CD8-positive, alpha-beta memory T cell (primary cell): ENCODE data around the gene NATD1. TPM values are rescaled to one million over a fixed set of nuclear protein-coding genes. Genes with fewer than 3 reads are reported as not detected.

Experiments used
- CTCF ChIA-PET: fragments of 350-600 bp; sonication (Branson Sonifier 250); formaldehyde crosslinking; loops from one replicate; lab custom pipeline; 2021; ENCODE audit warnings: antibody characterized with exemption; lab: Charles Lee
- POLR2A ChIA-PET: fragments of 350-600 bp; sonication (Branson Sonifier 250); formaldehyde crosslinking; loops from one replicate; lab custom pipeline; 2021; ENCODE audit warnings: antibody characterized with exemption; lab: Charles Lee
- DNase-seq, 5 donors: peaks; one replicate each; pipeline versions ENCODE4 v3.0.0 to v3.0.0-alpha.2; 2020 to 2022; ENCODE audit warnings: mixed read lengths in 1 of 5
- H3K27ac ChIP-seq: one replicate; pipeline ENCODE4 v1.7.0; 2013; ENCODE audit warnings: low read depth, mild to moderate bottlenecking, low read length, moderate library complexity
- H3K27me3 ChIP-seq: 2 replicates; pipeline ENCODE4 v1.7.0; 2013; ENCODE audit warnings: low read length, mild to moderate bottlenecking; ENCODE audit not compliant: insufficient read depth, poor library complexity, severe bottlenecking
- H3K36me3 ChIP-seq: 2 replicates; pipeline ENCODE4 v1.7.0; 2013; ENCODE audit warnings: mild to moderate bottlenecking, low read length, moderate library complexity; ENCODE audit not compliant: insufficient read depth
- H3K4me1 ChIP-seq: 2 replicates; pipeline ENCODE4 v1.7.0; 2013; ENCODE audit warnings: mild to moderate bottlenecking, low read length, moderate library complexity; ENCODE audit not compliant: insufficient read depth
- H3K4me3 ChIP-seq: 2 replicates; pipeline ENCODE4 v1.7.0; 2013; ENCODE audit warnings: mild to moderate bottlenecking, low read length
- H3K9me3 ChIP-seq: 2 replicates; pipeline ENCODE4 v1.7.0; 2013; ENCODE audit warnings: mild to moderate bottlenecking, low read length
- H3K27ac Mint-ChIP-seq, 8 donors: one replicate each; pipeline ENCODE4 v1.8.0; 2020 to 2021; ENCODE audit warnings: mixed read lengths in 8 of 8, mild to moderate bottlenecking in 6 of 8, inconsistent platforms in 3 of 8, moderate library complexity in 3 of 8
- H3K27me3 Mint-ChIP-seq, 2 donors: one replicate each; pipeline ENCODE4 v1.8.0; 2020 to 2021; ENCODE audit warnings: mixed read lengths in 2 of 2, mild to moderate bottlenecking in 1 of 2, moderate library complexity in 1 of 2
- H3K36me3 Mint-ChIP-seq, 3 donors: one replicate each; pipeline ENCODE4 v1.8.0; 2020 to 2021; ENCODE audit warnings: mixed read lengths in 3 of 3, inconsistent platforms in 1 of 3, mild to moderate bottlenecking in 1 of 3
- H3K4me1 Mint-ChIP-seq, 3 donors: one replicate each; pipeline ENCODE4 v1.8.0; 2020 to 2021; ENCODE audit warnings: mixed read lengths in 3 of 3, inconsistent platforms in 1 of 3, mild to moderate bottlenecking in 1 of 3
- H3K4me3 Mint-ChIP-seq, 7 donors: one replicate each; pipeline ENCODE4 v1.8.0; 2020 to 2021; ENCODE audit warnings: mixed read lengths in 7 of 7, mild to moderate bottlenecking in 6 of 7, moderate library complexity in 4 of 7, inconsistent platforms in 2 of 7
- H3K9me3 Mint-ChIP-seq, 5 donors: one replicate each; pipeline ENCODE4 v1.8.0; 2020 to 2022; ENCODE audit warnings: mixed read lengths in 5 of 5, mild to moderate bottlenecking in 3 of 5, moderate library complexity in 2 of 5, inconsistent platforms in 1 of 5
- polyA plus RNA-seq: library from polyadenylated mRNA; unstranded; fragments of 300-500 nt; fragmentation: Illumina TruSeq; gene quantifications from one replicate; pipeline ENCODE4 v1.2.3, GENCODE V29; 2021
- total RNA-seq, 2 experiments: library from RNA; stranded (reverse); gene quantifications; one replicate each; pipeline ENCODE4 v1.2.3, GENCODE V29; 2021

The NATD1 gene
- total and polyA plus RNA-seq, 3 experiments from 2014 or later, result 2.7 to 3.0 (median 2.8) TPM

- Mint-ChIP-seq H3K27ac (peak overlapping the region in 1 of 8 donors; percentile 64), H3K4me3 (peak overlapping the region in 2 of 7 donors; percentile 37 to 83), H3K27me3 (no peaks in the 10 kb centered on the region), H3K36me3 (peaks cover 0 to 51% (median 2%) of the 10 kb centered on the region in 3 donors), H3K9me3 (no peaks in the 10 kb centered on the region), H3K4me1 (peaks cover 48 to 71% (median 57%) of the 10 kb centered on the region in 3 donors)
- Histone ChIP-seq H3K36me3 (peaks cover 8% of the 10 kb centered on the region), H3K4me1 (peaks cover 31% of the 10 kb centered on the region), H3K9me3 (no peaks in the 10 kb centered on the region), H3K4me3 (no peak overlapping the region), H3K27ac (no peak overlapping the region), H3K27me3 (no peaks in the 10 kb centered on the region)
- no peak for DNase-seq
- ChIA-PET POLR2A (no interaction called here), CTCF (no interaction called here)
Observed at GRCh38 chr17:21208352-21208751, 44.9 kb downstream of the NATD1 start.

GRCh38 chr17:21204935-21205334, 48.3 kb downstream of the NATD1 start:
- Mint-ChIP-seq H3K4me3 (peak overlapping the region in 1 of 7 donors; percentile 37), H3K9me3 (no peaks in the 10 kb centered on the region), H3K27ac (peak overlapping the region in 5 of 8 donors; percentile 11 to 46 (median 18)), H3K27me3 (no peaks in the 10 kb centered on the region), H3K36me3 (peaks cover 0 to 54% (median 0%) of the 10 kb centered on the region in 3 donors), H3K4me1 (peaks cover 34 to 67% (median 41%) of the 10 kb centered on the region in 3 donors)
- Histone ChIP-seq H3K27me3 (no peaks in the 10 kb centered on the region), H3K9me3 (no peaks in the 10 kb centered on the region), H3K36me3 (no peaks in the 10 kb centered on the region), H3K27ac (no peak overlapping the region), H3K4me1 (no peaks in the 10 kb centered on the region), H3K4me3 (no peak overlapping the region)
- POLR2A ChIA-PET, result no interaction called here
- CTCF ChIA-PET, result no interaction called here
- no peak for DNase-seq

GRCh38 chr17:21202512-21202911, 50.7 kb downstream of the NATD1 start:
- Histone ChIP-seq H3K4me1 (no peaks in the 10 kb centered on the region), H3K27ac (no peak overlapping the region), H3K4me3 (no peak overlapping the region), H3K9me3 (no peaks in the 10 kb centered on the region), H3K27me3 (no peaks in the 10 kb centered on the region), H3K36me3 (peaks cover 6% of the 10 kb centered on the region)
- H3K9me3 Mint-ChIP-seq, result no peaks in the 10 kb centered on the region
- H3K36me3 Mint-ChIP-seq, result peaks cover 0 to 61% (median 9%) of the 10 kb centered on the region in 3 donors
- ChIA-PET CTCF (no interaction called here), POLR2A (no interaction called here)
- H3K4me3 Mint-ChIP-seq, result no peak overlapping the region
- DNase-seq, result no peak
- H3K27me3 Mint-ChIP-seq, result no peaks in the 10 kb centered on the region
- H3K4me1 Mint-ChIP-seq, result peaks cover 34 to 65% (median 42%) of the 10 kb centered on the region in 3 donors
- no peak overlapping the region for H3K27ac Mint-ChIP-seq

- H3K4me1 ChIP-seq, result no peaks in the 10 kb centered on the region
- H3K4me1 Mint-ChIP-seq, result peaks cover 32 to 63% (median 39%) of the 10 kb centered on the region in 3 donors
- POLR2A ChIA-PET, result interaction anchor here (0.6 kb wide), 1 partner anchor 9 kb away, joined by 4 read pairs; no protein-coding TSS in a partner anchor
- no peak overlapping the region for H3K4me3 Mint-ChIP-seq
- CTCF ChIA-PET, result no interaction called here
- H3K27me3 ChIP-seq, result no peaks in the 10 kb centered on the region
- H3K27ac ChIP-seq, result no peak overlapping the region
- peaks cover 0 to 63% (median 14%) of the 10 kb centered on the region in 3 donors for H3K36me3 Mint-ChIP-seq
- no peak for DNase-seq
- peak overlapping the region in 2 of 8 donors; percentile 58 to 60 for H3K27ac Mint-ChIP-seq
- H3K9me3 Mint-ChIP-seq, result no peaks in the 10 kb centered on the region
- no peaks in the 10 kb centered on the region for H3K9me3 ChIP-seq
- H3K27me3 Mint-ChIP-seq, result no peaks in the 10 kb centered on the region
- H3K36me3 ChIP-seq, result peaks cover 11% of the 10 kb centered on the region
- H3K4me3 ChIP-seq, result no peak overlapping the region
Observed at GRCh38 chr17:21201874-21202273, 51.3 kb downstream of the NATD1 start.

GRCh38 chr17:21201298-21201595, 52.0 kb downstream of the NATD1 start:
- no peak overlapping the region for H3K4me3 Mint-ChIP-seq
- CTCF ChIA-PET, result no interaction called here
- no peak overlapping the region for H3K27ac ChIP-seq
- peaks cover 30 to 60% (median 36%) of the 10 kb centered on the region in 3 donors for H3K4me1 Mint-ChIP-seq
- no peaks in the 10 kb centered on the region for H3K27me3 ChIP-seq
- no peaks in the 10 kb centered on the region for H3K9me3 ChIP-seq
- H3K27ac Mint-ChIP-seq, result peak overlapping the region in 2 of 8 donors; percentile 22 to 64
- no peak for DNase-seq
- POLR2A ChIA-PET, result interaction anchor here (0.6 kb wide), 1 partner anchor 8 kb away, joined by 4 read pairs; no protein-coding TSS in a partner anchor
- no peaks in the 10 kb centered on the region for H3K9me3 Mint-ChIP-seq
- H3K36me3 Mint-ChIP-seq, result peaks cover 0 to 66% (median 15%) of the 10 kb centered on the region in 3 donors
- no peak overlapping the region for H3K4me3 ChIP-seq
- H3K27me3 Mint-ChIP-seq, result no peaks in the 10 kb centered on the region
- no peaks in the 10 kb centered on the region for H3K4me1 ChIP-seq
- H3K36me3 ChIP-seq, result peaks cover 11% of the 10 kb centered on the region

GRCh38 chr17:21200590-21201297, 52.5 kb downstream of the NATD1 start:
- H3K9me3 ChIP-seq, result no peaks in the 10 kb centered on the region
- peak overlapping the region in 3 of 8 donors; percentile 23 to 64 (median 30) for H3K27ac Mint-ChIP-seq
- CTCF ChIA-PET, result interaction anchor here (1.6 kb wide), 1 partner anchor 10 kb away, joined by 3 read pairs; no protein-coding TSS in a partner anchor
- DNase-seq, result no peak
- H3K36me3 ChIP-seq, result peaks cover 11% of the 10 kb centered on the region
- POLR2A ChIA-PET, result no interaction called here
- no peaks in the 10 kb centered on the region for H3K4me1 ChIP-seq
- no peak overlapping the region for H3K27ac ChIP-seq
- H3K9me3 Mint-ChIP-seq, result no peaks in the 10 kb centered on the region
- no peak overlapping the region for H3K4me3 Mint-ChIP-seq
- H3K27me3 ChIP-seq, result no peaks in the 10 kb centered on the region
- H3K4me3 ChIP-seq, result no peak overlapping the region
- H3K27me3 Mint-ChIP-seq, result no peaks in the 10 kb centered on the region
- peaks cover 0 to 62% (median 15%) of the 10 kb centered on the region in 3 donors for H3K36me3 Mint-ChIP-seq
- peaks cover 27 to 57% (median 32%) of the 10 kb centered on the region in 3 donors for H3K4me1 Mint-ChIP-seq

GRCh38 chr17:21199856-21200255, 53.4 kb downstream of the NATD1 start:
- Mint-ChIP-seq H3K36me3 (peaks cover 0 to 59% (median 15%) of the 10 kb centered on the region in 3 donors), H3K27ac (peak overlapping the region in 2 of 8 donors; percentile 29 to 64), H3K4me3 (no peak overlapping the region), H3K27me3 (no peaks in the 10 kb centered on the region), H3K9me3 (no peaks in the 10 kb centered on the region), H3K4me1 (peaks cover 22 to 48% (median 27%) of the 10 kb centered on the region in 3 donors)
- no peaks in the 10 kb centered on the region for H3K4me1 ChIP-seq
- DNase-seq, result no peak
- H3K36me3 ChIP-seq, result peaks cover 11% of the 10 kb centered on the region
- no peak overlapping the region for H3K4me3 ChIP-seq
- H3K9me3 ChIP-seq, result no peaks in the 10 kb centered on the region
- ChIA-PET CTCF (interaction anchor here (1.6 kb wide), 1 partner anchor 9 kb away, joined by 3 read pairs; no protein-coding TSS in a partner anchor), POLR2A (no interaction called here)
- no peaks in the 10 kb centered on the region for H3K27me3 ChIP-seq
- no peak overlapping the region for H3K27ac ChIP-seq

- H3K9me3 ChIP-seq, result no peaks in the 10 kb centered on the region
- no peaks in the 10 kb centered on the region for H3K27me3 ChIP-seq
- Mint-ChIP-seq H3K4me3 (no peak overlapping the region), H3K27me3 (no peaks in the 10 kb centered on the region), H3K4me1 (peaks cover 17 to 42% (median 32%) of the 10 kb centered on the region in 3 donors), H3K9me3 (no peaks in the 10 kb centered on the region), H3K27ac (peak overlapping the region in 3 of 8 donors; percentile 10 to 38 (median 35)), H3K36me3 (peaks cover 0 to 56% (median 15%) of the 10 kb centered on the region in 3 donors)
- ChIA-PET CTCF (interaction anchor here (1.6 to 1.7 kb wide), 2 partner anchors 8 to 81 kb away, joined by 3 read pairs; no protein-coding TSS in a partner anchor), POLR2A (no interaction called here)
- H3K4me1 ChIP-seq, result no peaks in the 10 kb centered on the region
- no peak for DNase-seq
- H3K36me3 ChIP-seq, result peaks cover 11% of the 10 kb centered on the region
- no peak overlapping the region for H3K27ac ChIP-seq
- no peak overlapping the region for H3K4me3 ChIP-seq
Observed at GRCh38 chr17:21199311-21199710, 53.9 kb downstream of the NATD1 start.
